Ishikawa (cell line): ENCODE data around the gene HS6ST2.

Experiments used
- CEBPB ChIP-seq: IDR thresholded peaks from 2 replicates; pipeline ENCODE4 v1.6.1; 2012
- CREB1 ChIP-seq: IDR thresholded peaks from 2 replicates; pipeline ENCODE4 v1.6.1; 2012; ENCODE audit warnings: low read depth
- EGR1 ChIP-seq: IDR thresholded peaks from 2 replicates; pipeline ENCODE4 v1.6.1; 2012
- EP300 ChIP-seq: IDR thresholded peaks from 2 replicates; pipeline ENCODE4 v1.6.1; 2012; ENCODE audit warnings: borderline replicate concordance
- FOXM1 ChIP-seq: IDR thresholded peaks from 2 replicates; pipeline ENCODE4 v1.6.1; 2012; ENCODE audit warnings: low read depth, borderline replicate concordance
- NFIC ChIP-seq: IDR thresholded peaks from 2 replicates; pipeline ENCODE4 v1.6.1; 2012
- RAD21 ChIP-seq: IDR thresholded peaks from 2 replicates; pipeline ENCODE4 v1.6.1; 2012; ENCODE audit warnings: low read depth
- TAF1 ChIP-seq: IDR thresholded peaks from 2 replicates; pipeline ENCODE4 v1.6.1; 2012; ENCODE audit warnings: low read depth, mild to moderate bottlenecking
- TCF12 ChIP-seq: IDR thresholded peaks from 2 replicates; pipeline ENCODE4 v1.6.1; 2012; ENCODE audit warnings: low read depth
- TEAD4 ChIP-seq: IDR thresholded peaks from 2 replicates; pipeline ENCODE4 v1.6.1; 2012
- YY1 ChIP-seq: IDR thresholded peaks from 2 replicates; pipeline ENCODE4 v1.6.1; 2012; ENCODE audit warnings: low read depth
- ZBTB7A ChIP-seq: IDR thresholded peaks from 2 replicates; pipeline ENCODE4 v1.6.1; 2012; ENCODE audit warnings: low read depth
- TF ChIP-seq, protein P1 (sequence below): IDR thresholded peaks from 2 replicates; pipeline ENCODE4 v1.6.1; 2012
- TF ChIP-seq, protein P2 (sequence below): IDR thresholded peaks from 2 replicates; pipeline ENCODE4 v1.6.1; 2012
- TF ChIP-seq, protein P3 (sequence below): IDR thresholded peaks from 2 replicates; pipeline ENCODE4 v1.6.1; 2012; ENCODE audit warnings: low read depth, mild to moderate bottlenecking

HS6ST2 gene

GRCh38 chrX:132590350-132591026, 367.9 kb downstream of the HS6ST2 start:
- TF ChIP-seq TEAD4 (no peak), EGR1 (no peak), RAD21 (no peak), ZBTB7A (no peak), CREB1 (no peak), EP300 (no peak), TAF1 (no peak)
- TF ChIP-seq, protein P1, sequence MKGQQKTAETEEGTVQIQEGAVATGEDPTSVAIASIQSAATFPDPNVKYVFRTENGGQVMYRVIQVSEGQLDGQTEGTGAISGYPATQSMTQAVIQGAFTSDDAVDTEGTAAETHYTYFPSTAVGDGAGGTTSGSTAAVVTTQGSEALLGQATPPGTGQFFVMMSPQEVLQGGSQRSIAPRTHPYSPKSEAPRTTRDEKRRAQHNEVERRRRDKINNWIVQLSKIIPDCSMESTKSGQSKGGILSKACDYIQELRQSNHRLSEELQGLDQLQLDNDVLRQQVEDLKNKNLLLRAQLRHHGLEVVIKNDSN: no peak

- TF ChIP-seq, protein P2, sequence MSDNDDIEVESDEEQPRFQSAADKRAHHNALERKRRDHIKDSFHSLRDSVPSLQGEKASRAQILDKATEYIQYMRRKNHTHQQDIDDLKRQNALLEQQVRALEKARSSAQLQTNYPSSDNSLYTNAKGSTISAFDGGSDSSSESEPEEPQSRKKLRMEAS: no peak
- no peak for TF ChIP-seq TEAD4
- TF ChIP-seq, protein P3, sequence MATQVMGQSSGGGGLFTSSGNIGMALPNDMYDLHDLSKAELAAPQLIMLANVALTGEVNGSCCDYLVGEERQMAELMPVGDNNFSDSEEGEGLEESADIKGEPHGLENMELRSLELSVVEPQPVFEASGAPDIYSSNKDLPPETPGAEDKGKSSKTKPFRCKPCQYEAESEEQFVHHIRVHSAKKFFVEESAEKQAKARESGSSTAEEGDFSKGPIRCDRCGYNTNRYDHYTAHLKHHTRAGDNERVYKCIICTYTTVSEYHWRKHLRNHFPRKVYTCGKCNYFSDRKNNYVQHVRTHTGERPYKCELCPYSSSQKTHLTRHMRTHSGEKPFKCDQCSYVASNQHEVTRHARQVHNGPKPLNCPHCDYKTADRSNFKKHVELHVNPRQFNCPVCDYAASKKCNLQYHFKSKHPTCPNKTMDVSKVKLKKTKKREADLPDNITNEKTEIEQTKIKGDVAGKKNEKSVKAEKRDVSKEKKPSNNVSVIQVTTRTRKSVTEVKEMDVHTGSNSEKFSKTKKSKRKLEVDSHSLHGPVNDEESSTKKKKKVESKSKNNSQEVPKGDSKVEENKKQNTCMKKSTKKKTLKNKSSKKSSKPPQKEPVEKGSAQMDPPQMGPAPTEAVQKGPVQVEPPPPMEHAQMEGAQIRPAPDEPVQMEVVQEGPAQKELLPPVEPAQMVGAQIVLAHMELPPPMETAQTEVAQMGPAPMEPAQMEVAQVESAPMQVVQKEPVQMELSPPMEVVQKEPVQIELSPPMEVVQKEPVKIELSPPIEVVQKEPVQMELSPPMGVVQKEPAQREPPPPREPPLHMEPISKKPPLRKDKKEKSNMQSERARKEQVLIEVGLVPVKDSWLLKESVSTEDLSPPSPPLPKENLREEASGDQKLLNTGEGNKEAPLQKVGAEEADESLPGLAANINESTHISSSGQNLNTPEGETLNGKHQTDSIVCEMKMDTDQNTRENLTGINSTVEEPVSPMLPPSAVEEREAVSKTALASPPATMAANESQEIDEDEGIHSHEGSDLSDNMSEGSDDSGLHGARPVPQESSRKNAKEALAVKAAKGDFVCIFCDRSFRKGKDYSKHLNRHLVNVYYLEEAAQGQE: no peak
- TF ChIP-seq, protein P1: no peak
- no peak for TF ChIP-seq EP300
- TF ChIP-seq NFIC: no peak
- TF ChIP-seq YY1: no peak
- TF ChIP-seq CEBPB: no peak
These were observed 373.5 kb downstream of the HS6ST2 start for GRCh38 chrX:132584936-132585335.

DNA sequence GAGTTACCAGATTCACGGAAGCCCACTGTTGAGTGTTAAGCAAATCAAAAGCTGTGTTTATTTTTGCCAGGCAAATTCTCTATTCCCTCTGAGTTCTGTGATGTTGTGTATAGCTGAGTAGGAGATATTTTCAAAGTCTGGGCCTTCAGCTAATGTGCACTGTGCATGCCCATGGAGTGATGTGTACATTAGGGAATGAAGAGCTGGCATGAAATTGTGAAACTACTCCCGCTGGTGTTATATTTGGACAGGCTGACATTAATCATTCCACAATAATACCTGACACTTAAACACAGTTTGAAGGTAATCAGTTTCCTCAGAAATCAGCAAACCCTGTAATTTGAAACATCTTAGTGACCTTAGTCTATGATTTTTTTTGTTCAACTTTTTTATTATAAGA, 381.5 kb downstream of the HS6ST2 start:
- TF ChIP-seq, protein P1: no peak
- TF ChIP-seq TCF12: no peak
- TF ChIP-seq, protein P2: no peak
- no peak for TF ChIP-seq EP300
- no peak for TF ChIP-seq ZBTB7A
- TF ChIP-seq CEBPB: no peak
- no peak for TF ChIP-seq EGR1
- TF ChIP-seq NFIC: no peak
- TF ChIP-seq, protein P3: no peak
- TF ChIP-seq TEAD4: no peak
- TF ChIP-seq CREB1: no peak
- TF ChIP-seq FOXM1: no peak
- no peak for TF ChIP-seq YY1
- TF ChIP-seq RAD21: no peak
- TF ChIP-seq TAF1: no peak
